Upper lobe of right lung (tissue), 1 donor: ENCODE results near the gene TTC33. TPM values are rescaled to one million over a fixed set of nuclear protein-coding genes. Genes with fewer than 3 reads are reported as not detected.

Experiments used
- ATAC-seq: fragments of 200-7000 bp; cut with Tn5 transposase; one replicate; pipeline ENCODE4 v1.9.1; 2020; ENCODE audit warnings: mild to moderate bottlenecking, moderate library complexity
- DNase-seq: peaks from one replicate; pipeline ENCODE4 v3.0.0-alpha.2; 2020
- H3K27ac ChIP-seq: fragments of 200-600 bp; one replicate; pipeline ENCODE4 v1.8.0; 2022
- H3K27me3 ChIP-seq: fragments of 200-600 bp; one replicate; pipeline ENCODE4 v1.8.0; 2022; ENCODE audit warnings: mild to moderate bottlenecking
- H3K36me3 ChIP-seq: fragments of 200-600 bp; one replicate; pipeline ENCODE4 v1.8.0; 2022
- H3K4me1 ChIP-seq: fragments of 200-600 bp; one replicate; pipeline ENCODE4 v1.8.0; 2022
- H3K4me3 ChIP-seq: fragments of 200-600 bp; one replicate; pipeline ENCODE4 v1.8.0; 2022; ENCODE audit warnings: mild to moderate bottlenecking
- H3K9me3 ChIP-seq: fragments of 200-600 bp; one replicate; pipeline ENCODE4 v1.8.0; 2022
- CTCF ChIP-seq: fragments of 200-600 bp; IDR thresholded peaks from one replicate; pipeline ENCODE4 v1.8.0; 2022; ENCODE audit warnings: antibody characterized with exemption
- intact Hi-C: fragments of 100-400 bp; cut with DNase I; formaldehyde crosslinking; loops from one replicate; pipeline ENCODE4 v1.11.0; 2022
- total RNA-seq: library from RNA; stranded (reverse); fragmentation: NEBNext Ultra II Directional; extraction: Animal tissue kit (Norgen Biotek cat#: 25700); gene quantifications from one replicate; pipeline ENCODE4 v1.2.1, GENCODE V29; 2021
- donor health status: DM: no; HTN: yes; CAD: no; lungs with severe emphysema.

TTC33 gene
- total RNA-seq, 1 donor from 2014 or later = 16.6 TPM

GRCh38 chr5:40547994-40548575 lies 207.7 kb downstream of the TTC33 start:
- intact Hi-C loops = no loop called here
- H3K4me1 ChIP-seq = peaks cover 4% of the 10 kb centered on the region
- no peak for ATAC-seq
- no peak overlapping the region for H3K4me3 ChIP-seq
- no peak for TF ChIP-seq CTCF
- H3K27me3 ChIP-seq = no peaks in the 10 kb centered on the region
- no peaks in the 10 kb centered on the region for H3K9me3 ChIP-seq
- no peak overlapping the region for H3K27ac ChIP-seq
- DNase-seq = no peak
- no peaks in the 10 kb centered on the region for H3K36me3 ChIP-seq

DNA sequence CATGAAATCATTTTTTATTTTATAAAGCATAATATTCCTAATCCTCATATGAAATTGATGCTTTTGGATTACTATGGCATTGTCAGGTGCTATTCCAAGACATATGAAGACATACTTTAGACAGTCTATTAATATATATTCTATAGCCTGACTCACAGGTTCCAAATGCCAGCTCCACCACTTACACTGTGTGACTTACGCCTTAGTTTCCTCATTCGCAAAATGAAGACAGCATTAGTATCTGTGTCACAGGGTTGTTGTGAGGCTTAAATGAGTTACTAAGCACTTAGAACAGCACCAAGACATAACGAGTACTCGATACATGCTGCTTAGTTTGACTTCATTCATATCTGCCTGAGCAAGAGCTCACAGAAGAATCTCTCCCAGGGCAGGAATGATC lies 208.2 kb downstream of the TTC33 start:
- H3K36me3 ChIP-seq = no peaks in the 10 kb centered on the region
- intact Hi-C loops = no loop called here
- no peaks in the 10 kb centered on the region for H3K27me3 ChIP-seq
- TF ChIP-seq CTCF = no peak
- ATAC-seq = peak; percentile 50
- no peaks in the 10 kb centered on the region for H3K9me3 ChIP-seq
- peaks cover 4% of the 10 kb centered on the region for H3K4me1 ChIP-seq
- DNase-seq = no peak
- no peak overlapping the region for H3K27ac ChIP-seq
- H3K4me3 ChIP-seq = no peak overlapping the region

- no peaks in the 10 kb centered on the region for H3K36me3 ChIP-seq
- ATAC-seq = no peak
- H3K4me1 ChIP-seq = no peaks in the 10 kb centered on the region
- no peaks in the 10 kb centered on the region for H3K27me3 ChIP-seq
- DNase-seq = no peak
- no peak overlapping the region for H3K27ac ChIP-seq
- H3K4me3 ChIP-seq = no peak overlapping the region
- no peak for TF ChIP-seq CTCF
- intact Hi-C loops = no loop called here
- no peaks in the 10 kb centered on the region for H3K9me3 ChIP-seq
Observed at GRCh38 chr5:40540301-40540700, 215.5 kb downstream of the TTC33 start.

GRCh38 chr5:40524677-40525076 lies 231.1 kb downstream of the TTC33 start:
- no peak for TF ChIP-seq CTCF
- intact Hi-C loops = no loop called here
- Histone ChIP-seq H3K36me3 (no peaks in the 10 kb centered on the region), H3K4me3 (no peak overlapping the region), H3K27ac (no peak overlapping the region), H3K4me1 (peaks cover 7% of the 10 kb centered on the region), H3K27me3 (no peaks in the 10 kb centered on the region), H3K9me3 (no peaks in the 10 kb centered on the region)
- DNase-seq = no peak
- no peak for ATAC-seq

GRCh38 chr5:40521925-40522324 lies 233.8 kb downstream of the TTC33 start:
- Histone ChIP-seq H3K9me3 (no peaks in the 10 kb centered on the region), H3K27ac (no peak overlapping the region), H3K27me3 (no peaks in the 10 kb centered on the region), H3K4me3 (no peak overlapping the region), H3K36me3 (no peaks in the 10 kb centered on the region), H3K4me1 (peaks cover 7% of the 10 kb centered on the region)
- ATAC-seq (peak; percentile 83), DNase-seq (no peak)
- no peak for TF ChIP-seq CTCF
- intact Hi-C loops = no loop called here
